GM18499 (cell line): ENCODE results near the gene ST3GAL3.

Experiments
- ATAC-seq: cut with Tn5 transposase; IDR thresholded peaks from one replicate; pipeline ENCODE4 v1.9.1; 2021; ENCODE audit warnings: moderate number of reproducible peaks; ENCODE audit not compliant: insufficient read depth, unreplicated experiment

The ST3GAL3 gene

DNA sequence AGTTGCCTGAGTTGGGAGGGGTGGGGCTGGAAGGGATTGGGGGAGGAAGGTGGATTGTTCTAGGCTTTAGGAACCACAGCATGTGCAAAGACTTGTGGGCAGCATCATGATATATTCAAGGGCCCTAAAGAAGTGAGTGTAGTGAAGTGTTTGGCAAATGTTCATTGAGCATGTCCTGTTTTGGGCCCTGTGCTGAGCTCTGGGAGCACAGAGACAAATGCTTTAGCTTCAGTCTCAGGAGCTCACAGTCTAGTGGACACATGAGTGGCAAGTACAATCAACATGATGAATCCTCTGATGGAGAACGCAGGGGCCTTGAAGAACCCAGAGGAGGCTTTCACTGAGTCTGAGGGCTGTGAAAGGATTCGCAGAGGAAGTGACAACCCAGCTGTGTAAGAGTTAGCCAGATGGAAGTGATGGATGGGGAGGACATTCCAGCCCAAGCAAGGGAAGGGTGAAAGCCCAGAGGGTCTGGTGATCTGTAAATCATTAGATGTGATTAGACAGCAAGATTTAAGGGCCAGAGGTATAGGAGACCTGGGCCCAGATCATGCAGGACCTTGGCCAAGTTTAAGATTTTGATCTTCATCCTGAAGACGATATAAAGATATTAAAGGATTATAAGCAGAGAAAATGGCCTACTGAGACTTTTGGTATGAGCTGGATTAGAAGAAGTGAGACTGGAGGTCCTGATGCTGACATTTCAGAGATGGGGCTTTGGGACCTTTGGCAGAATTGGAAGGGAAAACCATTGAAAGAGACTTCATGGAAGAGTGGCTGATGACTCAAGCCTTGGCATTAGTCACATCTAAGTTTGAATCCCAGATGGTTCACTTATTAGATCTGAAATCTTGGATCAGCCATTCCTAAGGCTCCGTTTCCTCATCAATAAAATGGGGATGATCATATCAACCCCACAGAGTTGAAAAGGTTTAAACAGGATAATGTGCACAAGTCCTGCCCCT lies 244.0 kb downstream of the ST3GAL3 start:
- ATAC-seq = no peak

DNA sequence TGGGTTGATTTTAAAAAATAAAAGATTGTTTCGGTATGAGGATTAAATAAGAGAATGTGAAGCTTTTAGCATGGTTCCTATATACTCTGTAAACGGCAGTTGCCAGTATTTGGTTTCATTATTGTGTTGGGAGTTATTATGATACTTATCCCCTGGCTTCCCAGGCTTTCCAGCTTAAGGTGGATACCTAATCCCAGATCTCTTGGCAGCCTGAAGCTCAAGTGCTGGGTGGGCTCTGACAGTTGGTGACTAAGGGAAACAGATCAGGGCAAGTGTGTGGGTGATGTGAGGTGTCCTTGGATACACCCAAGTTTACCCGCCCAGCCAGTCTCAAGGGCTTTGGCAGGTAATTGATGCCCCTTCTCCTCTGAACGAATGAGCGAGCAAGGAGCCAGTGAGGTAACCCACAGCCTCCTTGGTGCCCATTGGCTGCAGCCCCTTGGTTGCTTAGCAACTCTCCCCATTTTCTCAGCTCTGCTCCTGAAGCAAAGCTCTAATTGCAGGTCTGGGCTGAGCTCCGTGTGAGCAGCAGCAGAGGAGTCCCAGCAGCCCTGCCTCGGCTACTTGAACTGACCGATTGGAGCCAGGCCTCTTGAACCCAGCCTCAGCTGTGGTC lies 245.5 kb downstream of the ST3GAL3 start:
- no peak for ATAC-seq

- ATAC-seq = no peak
These were observed 246.0 kb downstream of the ST3GAL3 start for GRCh38 chr1:43953361-43953760.

DNA sequence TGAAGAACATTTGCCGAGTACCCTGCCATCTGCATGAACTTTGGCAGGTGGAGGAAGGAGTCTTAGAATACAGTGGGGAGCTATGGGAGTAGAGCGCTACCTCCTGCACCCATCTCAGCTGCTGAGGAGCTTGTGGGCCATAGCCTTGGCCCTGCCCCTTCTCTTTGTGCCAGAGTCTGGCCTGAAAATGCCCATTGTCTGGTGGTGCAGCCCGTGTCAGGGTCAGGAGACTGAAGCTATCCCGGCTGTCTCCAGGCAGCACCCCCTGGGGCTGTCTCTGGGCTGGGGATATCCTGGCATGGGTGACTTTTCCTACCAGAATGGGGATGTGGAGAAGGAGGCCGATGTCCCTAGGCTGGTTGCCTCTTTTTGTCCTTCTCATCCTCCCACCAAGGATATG lies 246.7 kb downstream of the ST3GAL3 start:
- no peak for ATAC-seq

GRCh38 chr1:43956234-43956633 lies 248.9 kb downstream of the ST3GAL3 start:
- no peak for ATAC-seq

DNA sequence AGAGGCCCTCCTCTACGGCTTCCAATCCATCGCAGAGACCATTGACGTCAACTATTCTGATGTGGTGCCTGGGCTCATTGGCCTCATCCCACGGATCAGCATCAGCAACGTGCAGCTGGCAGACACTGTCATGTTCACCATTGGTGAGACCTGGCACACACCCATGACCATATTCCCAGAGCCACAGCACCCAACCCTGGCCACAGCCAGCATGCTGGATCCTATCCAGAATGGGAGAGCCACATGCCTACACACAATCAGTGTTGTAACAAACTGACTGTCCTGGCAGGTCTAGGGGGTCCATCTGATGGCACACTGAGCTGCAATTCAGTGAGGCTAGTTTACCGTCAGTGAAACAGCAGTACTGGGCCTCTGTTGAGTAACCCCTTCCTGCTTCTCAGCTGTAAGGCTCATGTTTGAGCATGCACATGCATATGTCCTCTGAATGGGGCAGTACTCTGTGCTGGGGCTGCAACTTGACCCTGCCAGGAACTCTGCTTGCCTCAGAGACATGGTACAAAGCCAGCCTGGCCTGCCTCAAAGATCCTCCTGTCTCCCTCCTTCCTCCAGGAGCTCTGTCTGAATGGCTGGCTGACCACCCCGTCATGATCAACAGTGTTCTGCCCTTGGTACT lies 250.2 kb downstream of the ST3GAL3 start:
- no peak for ATAC-seq

DNA sequence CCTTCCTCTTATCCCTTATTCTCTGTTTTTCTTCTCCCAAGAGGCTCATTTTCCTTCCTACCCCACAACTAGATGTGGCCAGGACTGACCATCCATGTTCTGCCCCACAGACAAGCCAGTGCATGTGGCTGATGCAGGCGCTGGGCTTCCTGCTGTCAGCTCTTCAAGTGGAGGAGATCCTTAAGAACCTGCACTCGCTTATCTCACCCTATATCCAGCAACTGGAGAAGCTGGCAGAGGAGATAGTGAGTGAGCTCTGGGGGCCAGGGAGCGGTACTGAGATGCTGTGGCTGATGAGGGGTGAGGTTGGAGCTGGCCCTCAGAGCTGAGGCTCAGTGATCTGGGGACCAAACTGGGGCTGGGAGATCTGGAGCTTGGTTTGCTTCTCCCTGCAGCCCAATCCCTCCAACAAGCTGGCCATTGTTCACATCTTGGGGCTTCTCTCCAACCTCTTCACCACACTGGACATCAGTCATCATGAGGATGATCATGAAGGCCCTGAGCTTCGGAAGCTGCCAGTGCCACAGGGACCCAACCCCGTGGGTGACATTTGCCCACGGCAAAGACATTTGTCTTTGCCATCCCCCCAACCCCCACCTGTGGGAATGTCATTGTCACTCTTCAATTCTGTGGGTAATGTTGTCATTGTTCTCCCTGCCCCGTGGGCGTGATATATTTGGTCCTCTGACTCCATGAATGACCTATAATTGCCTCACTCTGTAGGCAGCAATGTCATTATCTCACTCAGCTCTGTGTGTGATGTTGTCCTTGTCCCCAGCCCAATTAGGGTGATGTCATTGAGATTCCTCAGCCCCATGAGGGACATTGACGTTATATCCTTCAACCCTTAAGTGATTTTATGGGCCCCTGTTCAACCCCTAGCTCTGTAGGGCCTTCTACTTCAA lies 251.3 kb downstream of the ST3GAL3 start:
- ATAC-seq = no peak

- no peak for ATAC-seq
These were observed 253.5 kb downstream of the ST3GAL3 start for GRCh38 chr1:43960798-43961197.

DNA sequence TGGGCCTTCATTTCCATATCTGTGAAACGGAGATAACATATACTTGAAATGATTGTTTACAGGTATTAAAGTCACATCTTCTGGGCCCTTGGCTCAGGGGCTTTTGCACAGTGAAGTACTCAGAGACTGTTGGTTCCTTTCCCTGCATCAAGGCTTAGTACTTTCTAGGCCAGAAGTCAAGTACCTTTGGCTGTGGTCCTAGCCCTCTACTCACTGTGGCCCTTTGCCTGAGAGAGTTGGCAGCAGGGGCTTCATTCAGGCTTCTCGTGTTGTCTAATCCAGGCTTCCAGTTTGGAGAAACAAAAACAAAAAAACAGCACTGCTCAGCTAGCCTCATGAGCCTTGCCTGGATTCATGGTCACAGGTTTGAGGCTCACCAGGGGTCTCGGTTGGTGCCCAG lies 254.4 kb downstream of the ST3GAL3 start:
- no peak for ATAC-seq

DNA sequence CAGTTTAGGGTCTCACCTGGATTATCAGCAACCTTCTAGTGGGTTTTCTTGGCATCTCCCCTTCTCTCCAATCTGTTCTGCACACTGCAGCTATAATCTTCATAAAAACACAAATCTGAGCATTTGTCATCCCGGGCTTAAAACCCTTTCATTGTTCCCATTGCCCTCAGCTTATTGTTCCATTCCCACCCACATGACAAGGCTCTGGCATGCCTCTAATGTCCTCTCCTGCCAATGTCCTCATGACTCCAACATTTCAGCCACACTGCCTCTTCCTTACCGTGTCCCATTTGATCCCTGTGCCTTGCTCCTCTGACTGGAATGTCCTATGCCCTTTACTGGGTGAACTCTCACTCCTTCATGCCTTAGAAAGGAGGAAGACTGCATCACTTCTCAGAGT lies 255.0 kb downstream of the ST3GAL3 start:
- no peak for ATAC-seq

DNA sequence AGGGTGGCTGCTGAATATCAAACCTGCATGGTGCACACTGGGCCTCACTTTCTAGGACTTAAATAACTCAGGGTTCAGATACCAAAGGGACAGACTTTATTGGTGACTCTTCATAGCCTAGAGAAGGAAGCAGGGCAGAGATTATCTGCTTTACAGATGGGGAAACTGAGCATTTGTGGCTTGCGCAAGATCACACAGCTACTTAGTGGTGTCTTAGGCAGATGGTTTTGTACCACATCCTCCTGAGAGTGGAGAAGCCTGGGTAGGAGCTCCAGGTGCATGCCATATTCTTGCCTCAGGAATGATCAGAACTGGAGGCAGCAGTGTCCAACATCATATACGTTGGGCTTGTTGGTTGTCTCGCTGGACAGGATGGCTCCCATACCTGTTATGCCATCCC lies 255.7 kb downstream of the ST3GAL3 start:
- ATAC-seq = no peak

- ATAC-seq = no peak
These were observed 256.6 kb downstream of the ST3GAL3 start for GRCh38 chr1:43963890-43964289.

- ATAC-seq = no peak
These were observed 258.0 kb downstream of the ST3GAL3 start for GRCh38 chr1:43965316-43965715.

DNA sequence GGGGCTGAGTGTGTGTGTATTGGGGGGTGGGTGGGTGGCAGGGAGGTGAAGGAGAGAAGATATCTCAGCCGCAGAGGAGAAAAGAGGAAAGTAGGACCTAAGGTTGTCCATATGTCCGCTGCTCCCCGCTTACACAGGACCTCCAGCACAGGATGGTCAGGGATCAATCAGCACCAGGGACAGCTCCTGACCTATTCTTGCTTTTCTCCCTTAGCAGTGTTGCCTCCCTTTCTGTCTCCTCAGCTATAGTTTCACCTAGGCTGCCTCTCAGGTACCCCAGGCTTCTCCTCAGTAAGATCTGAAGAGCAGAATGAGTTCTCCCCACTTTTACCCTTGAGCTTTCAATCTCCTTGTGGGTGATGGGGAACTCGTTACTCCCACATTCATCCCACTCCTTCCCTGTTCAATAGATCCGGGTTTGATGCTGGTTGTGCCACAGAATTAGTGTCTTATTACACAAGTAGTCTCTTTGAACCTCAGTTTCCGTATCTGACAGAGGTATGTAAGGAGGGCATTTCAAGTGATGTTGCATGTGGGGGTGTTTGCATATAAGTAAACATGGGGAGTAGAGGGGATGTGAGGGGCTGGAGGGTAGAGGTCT lies 261.1 kb downstream of the ST3GAL3 start:
- no peak for ATAC-seq

- ATAC-seq = no peak
These were observed 262.0 kb downstream of the ST3GAL3 start for GRCh38 chr1:43969416-43969745.

DNA sequence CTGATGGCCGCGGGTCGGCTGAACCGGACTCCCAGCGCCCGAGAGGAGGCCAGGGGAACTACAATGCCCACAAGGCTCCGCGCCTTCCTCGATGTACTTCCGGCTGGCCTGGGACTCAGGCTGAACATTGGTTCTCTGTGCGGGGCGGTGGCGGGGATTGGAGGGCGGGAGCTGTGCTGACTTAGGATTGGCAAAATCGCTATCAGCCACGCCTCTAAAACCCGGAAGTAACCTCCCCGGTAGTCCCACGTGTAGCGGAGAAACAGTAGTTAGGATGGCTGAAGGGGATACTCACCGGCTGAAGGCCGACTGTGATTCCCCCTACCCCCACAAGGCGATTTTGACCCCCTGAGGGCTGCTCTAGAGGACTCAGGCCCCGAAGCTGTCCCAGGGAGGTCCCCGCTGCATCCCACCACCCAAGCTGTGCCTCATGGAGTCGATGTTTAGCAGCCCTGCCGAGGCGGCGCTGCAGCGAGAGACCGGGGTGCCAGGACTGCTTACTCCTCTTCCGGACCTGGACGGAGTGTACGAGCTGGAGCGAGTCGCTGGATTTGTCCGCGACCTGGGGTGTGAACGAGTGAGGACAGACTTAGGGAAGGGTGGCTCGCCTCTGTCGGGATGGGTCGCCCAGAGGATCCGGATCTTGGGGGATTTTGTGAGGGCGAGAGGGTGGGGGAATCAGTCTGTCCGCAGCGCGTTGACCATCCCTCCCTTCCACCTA lies 262.6 kb downstream of the ST3GAL3 start, which contains the start of gene DPH2:
Gene DPH2 (plus strand): TSS at position 265 of the 721 bp plus-strand sequence. CDS start 166 bp downstream, at position 431.
- ATAC-seq = peak; percentile 69

GRCh38 chr1:43970502-43970901 lies 263.2 kb downstream of the ST3GAL3 start:
- no peak for ATAC-seq

GRCh38 chr1:43970911-43971310 lies 263.6 kb downstream of the ST3GAL3 start:
- no peak for ATAC-seq

DNA sequence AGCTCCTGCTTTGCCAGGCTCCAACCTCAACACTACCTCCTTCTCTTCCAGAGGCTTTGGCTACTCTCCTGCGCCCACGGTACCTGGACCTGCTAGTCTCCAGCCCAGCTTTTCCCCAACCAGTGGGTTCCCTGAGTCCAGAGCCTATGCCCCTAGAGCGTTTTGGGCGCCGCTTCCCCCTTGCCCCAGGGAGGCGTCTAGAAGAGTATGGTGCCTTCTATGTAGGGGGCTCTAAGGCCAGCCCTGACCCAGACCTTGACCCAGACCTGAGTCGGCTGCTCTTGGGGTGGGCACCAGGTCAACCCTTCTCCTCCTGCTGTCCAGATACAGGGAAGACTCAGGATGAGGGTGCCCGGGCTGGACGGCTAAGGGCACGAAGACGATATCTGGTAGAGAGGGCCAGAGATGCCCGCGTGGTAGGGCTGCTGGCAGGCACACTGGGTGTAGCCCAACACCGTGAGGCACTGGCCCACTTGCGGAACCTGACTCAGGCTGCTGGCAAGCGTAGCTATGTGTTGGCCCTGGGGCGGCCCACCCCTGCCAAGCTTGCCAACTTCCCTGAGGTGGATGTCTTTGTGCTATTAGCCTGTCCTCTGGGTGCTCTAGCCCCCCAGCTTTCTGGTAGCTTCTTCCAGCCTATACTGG lies 264.1 kb downstream of the ST3GAL3 start:
- no peak for ATAC-seq
